Neural progenitor cell (in vitro differentiated cells): ENCODE data around the gene OR2L8. TPM values are rescaled to one million over a fixed set of nuclear protein-coding genes. Genes with fewer than 3 reads are reported as not detected.
"Not testable (repeated sequence)": the region's sequence is repeated elsewhere in the genome, so short reads cannot be mapped to it uniquely, and the experiment has no call there.

Experiments used
- DNase-seq: peaks from one replicate; pipeline ENCODE4 v3.0.0-alpha.2; 2016; ENCODE audit warnings: low spot score
- H2AFZ ChIP-seq: fragments of 200-600 bp; sonication (generic); replicated peaks from 2 replicates; pipeline ENCODE4 v1.6.1; 2016; ENCODE audit warnings: antibody characterized with exemption
- H3F3A ChIP-seq: fragments of 200-600 bp; sonication (generic); 2 replicates; pipeline ENCODE4 v1.6.1; 2016; ENCODE audit warnings: antibody characterized with exemption, low read depth
- H3K27ac ChIP-seq: fragments of 200-600 bp; sonication (generic); 2 replicates; pipeline ENCODE4 v1.5.1; 2016; ENCODE audit warnings: mild to moderate bottlenecking
- H3K27me3 ChIP-seq: fragments of 200-600 bp; sonication (generic); 2 replicates; pipeline ENCODE4 v1.6.1; 2016; ENCODE audit warnings: mild to moderate bottlenecking, moderate library complexity
- H3K36me3 ChIP-seq: fragments of 200-600 bp; sonication (generic); 2 replicates; pipeline ENCODE4 v1.5.1; 2016
- H3K4me1 ChIP-seq: fragments of 200-600 bp; sonication (generic); 2 replicates; pipeline ENCODE4 v1.6.1; 2016; ENCODE audit warnings: mixed run types
- H3K4me2 ChIP-seq: fragments of 200-600 bp; sonication (generic); 2 replicates; pipeline ENCODE4 v1.6.1; 2016
- H3K4me3 ChIP-seq: fragments of 200-600 bp; sonication (generic); 2 replicates; pipeline ENCODE4 v1.5.1; 2016
- H3K79me2 ChIP-seq: fragments of 200-600 bp; sonication (generic); 2 replicates; pipeline ENCODE4 v1.6.1; 2016; ENCODE audit warnings: low read depth
- H3K9ac ChIP-seq: fragments of 200-600 bp; sonication (generic); 2 replicates; pipeline ENCODE4 v1.6.1; 2016
- H3K9me3 ChIP-seq: fragments of 200-600 bp; sonication (generic); 2 replicates; pipeline ENCODE4 v1.5.1; 2016; ENCODE audit warnings: low read depth
- H4K20me1 ChIP-seq: fragments of 200-600 bp; sonication (generic); 2 replicates; pipeline ENCODE4 v1.6.1; 2016; ENCODE audit warnings: low read depth
- H3K27ac Mint-ChIP-seq: 3 replicates; pipeline ENCODE4 v1.8.0; 2021; ENCODE audit warnings: mixed read lengths
- H3K27me3 Mint-ChIP-seq: 2 replicates; pipeline ENCODE4 v1.8.0; 2022; ENCODE audit warnings: low read depth, mild to moderate bottlenecking, inconsistent platforms, moderate library complexity, mixed read lengths; ENCODE audit not compliant: insufficient read depth
- H3K36me3 Mint-ChIP-seq: 3 replicates; pipeline ENCODE4 v1.8.0; 2021; ENCODE audit warnings: mixed read lengths
- H3K4me1 Mint-ChIP-seq: 3 replicates; pipeline ENCODE4 v1.8.0; 2021; ENCODE audit warnings: mixed read lengths
- H3K4me3 Mint-ChIP-seq: 3 replicates; pipeline ENCODE4 v1.8.0; 2021; ENCODE audit warnings: mild to moderate bottlenecking, moderate library complexity, mixed read lengths
- H3K9me3 Mint-ChIP-seq: 3 replicates; pipeline ENCODE4 v1.8.0; 2020; ENCODE audit warnings: mixed read lengths
- EZH2 ChIP-seq: fragments of 200-600 bp; sonication (generic); IDR thresholded peaks from 2 replicates; pipeline ENCODE4 v1.6.1; 2017; ENCODE audit warnings: antibody characterized with exemption, mild to moderate bottlenecking, moderate library complexity
- EZH2phosphoT487 ChIP-seq: fragments of 200-600 bp; sonication (generic); IDR thresholded peaks from 2 replicates; pipeline ENCODE4 v1.6.1; 2017; ENCODE audit warnings: antibody characterized with exemption
- total RNA-seq: library from RNA; depleted of rRNA; stranded (reverse); fragments of >200 nt; gene quantifications from 2 replicates; pipeline ENCODE4 v1.2.3, GENCODE V29; 2015; ENCODE audit warnings: low replicate concordance
- TF ChIP-seq, protein P1 (sequence below): fragments of 200-600 bp; sonication (generic); IDR thresholded peaks from 2 replicates; pipeline ENCODE4 v1.5.1; 2017; ENCODE audit warnings: antibody characterized with exemption, mild to moderate bottlenecking

OR2L8 gene
- total RNA-seq, 1 donor from 2014 or later, result not detected

- no peaks in the 10 kb centered on the region for H3K27me3 Mint-ChIP-seq
- Histone ChIP-seq H3K9me3 (peaks cover 23% of the 10 kb centered on the region), H3F3A (no peaks in the 10 kb centered on the region), H3K27ac (no peak overlapping the region), H3K27me3 (no peaks in the 10 kb centered on the region), H2AFZ (no peak overlapping the region), H3K4me1 (no peaks in the 10 kb centered on the region), H3K79me2 (no peaks in the 10 kb centered on the region), H4K20me1 (no peaks in the 10 kb centered on the region), H3K9ac (no peak overlapping the region), H3K4me3 (no peak overlapping the region), H3K36me3 (no peaks in the 10 kb centered on the region), H3K4me2 (no peak overlapping the region)
- DNase-seq, result no peak
- no peaks in the 10 kb centered on the region for H3K36me3 Mint-ChIP-seq
- no peak overlapping the region for H3K27ac Mint-ChIP-seq
- H3K4me1 Mint-ChIP-seq, result no peaks in the 10 kb centered on the region
- TF ChIP-seq, protein P1, sequence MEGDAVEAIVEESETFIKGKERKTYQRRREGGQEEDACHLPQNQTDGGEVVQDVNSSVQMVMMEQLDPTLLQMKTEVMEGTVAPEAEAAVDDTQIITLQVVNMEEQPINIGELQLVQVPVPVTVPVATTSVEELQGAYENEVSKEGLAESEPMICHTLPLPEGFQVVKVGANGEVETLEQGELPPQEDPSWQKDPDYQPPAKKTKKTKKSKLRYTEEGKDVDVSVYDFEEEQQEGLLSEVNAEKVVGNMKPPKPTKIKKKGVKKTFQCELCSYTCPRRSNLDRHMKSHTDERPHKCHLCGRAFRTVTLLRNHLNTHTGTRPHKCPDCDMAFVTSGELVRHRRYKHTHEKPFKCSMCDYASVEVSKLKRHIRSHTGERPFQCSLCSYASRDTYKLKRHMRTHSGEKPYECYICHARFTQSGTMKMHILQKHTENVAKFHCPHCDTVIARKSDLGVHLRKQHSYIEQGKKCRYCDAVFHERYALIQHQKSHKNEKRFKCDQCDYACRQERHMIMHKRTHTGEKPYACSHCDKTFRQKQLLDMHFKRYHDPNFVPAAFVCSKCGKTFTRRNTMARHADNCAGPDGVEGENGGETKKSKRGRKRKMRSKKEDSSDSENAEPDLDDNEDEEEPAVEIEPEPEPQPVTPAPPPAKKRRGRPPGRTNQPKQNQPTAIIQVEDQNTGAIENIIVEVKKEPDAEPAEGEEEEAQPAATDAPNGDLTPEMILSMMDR, result no peak
- TF ChIP-seq EZH2phosphoT487 (no peak), EZH2 (no peak)
- peaks cover 14% of the 10 kb centered on the region for H3K9me3 Mint-ChIP-seq
- H3K4me3 Mint-ChIP-seq, result peak overlapping the region; percentile 46
Observed at GRCh38 chr1:247936415-247936814, 12.2 kb upstream of the OR2L8 start.

DNA sequence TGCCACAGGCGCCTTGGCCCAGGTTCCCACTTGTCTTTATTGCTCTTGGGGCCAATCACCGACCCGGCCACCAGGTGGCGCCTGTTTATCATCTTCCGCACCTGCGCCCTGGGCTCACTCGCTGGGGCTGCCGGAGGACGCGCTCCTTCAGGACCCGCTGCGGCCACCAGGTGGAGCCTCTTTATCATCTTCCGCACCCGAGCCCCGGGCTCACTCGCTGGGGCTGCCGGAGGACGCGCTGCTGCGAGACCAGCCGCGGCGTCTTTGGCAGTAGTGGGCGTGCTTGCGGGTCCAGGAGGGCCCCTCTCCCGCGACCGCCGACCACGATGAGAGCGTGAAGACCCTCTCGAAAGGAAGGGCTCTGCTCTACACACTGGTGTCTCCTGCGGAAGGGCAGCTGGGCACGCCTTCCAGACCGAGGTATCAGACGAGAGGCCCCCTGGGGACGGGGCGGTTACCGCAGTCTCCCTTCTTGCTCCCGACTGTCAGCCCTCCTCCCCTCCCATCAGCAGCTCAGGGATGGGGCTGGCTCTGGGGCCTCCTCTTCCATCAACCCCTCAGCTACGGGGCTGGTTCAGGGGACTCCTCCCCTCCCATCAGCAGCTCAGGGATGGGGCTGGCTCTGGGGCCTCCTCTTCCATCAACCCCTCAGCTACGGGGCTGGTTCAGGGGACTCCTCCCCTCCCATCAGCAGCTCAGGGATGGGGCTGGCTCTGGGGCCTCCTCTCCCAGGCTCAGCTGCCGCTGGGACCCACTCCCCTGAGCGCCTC is 11.5 kb upstream of the OR2L8 start:
- H3K27ac ChIP-seq, H3K27ac Mint-ChIP-seq, H3K4me1 Mint-ChIP-seq, H3K27me3 Mint-ChIP-seq, H3K36me3 ChIP-seq, H3K4me1 ChIP-seq, H3K79me2 ChIP-seq, H4K20me1 ChIP-seq, H3F3A ChIP-seq, H3K9ac ChIP-seq, H3K36me3 Mint-ChIP-seq, H3K27me3 ChIP-seq: not testable (repeated sequence)
- peak overlapping the region; percentile 47 for H3K4me2 ChIP-seq
- DNase-seq, result peak; percentile 59
- Mint-ChIP-seq H3K9me3 (peaks cover 10% of the 10 kb centered on the region), H3K4me3 (peak overlapping the region; percentile 81)
- H2AFZ ChIP-seq, result peak overlapping the region; percentile 72
- H3K4me3 ChIP-seq, result peak overlapping the region; percentile 30
- TF ChIP-seq, protein P1, result peak; percentile 59
- peaks cover 24% of the 10 kb centered on the region for H3K9me3 ChIP-seq

GRCh38 chr1:247942624-247943023 is 6.0 kb upstream of the OR2L8 start:
- TF ChIP-seq, protein P1, result no peak
- no peak for TF ChIP-seq EZH2phosphoT487
- TF ChIP-seq EZH2, result no peak
- no peak overlapping the region for H3K4me2 ChIP-seq
- Mint-ChIP-seq H3K27ac (no peak overlapping the region), H3K4me1 (no peaks in the 10 kb centered on the region), H3K27me3 (no peaks in the 10 kb centered on the region), H3K36me3 (no peaks in the 10 kb centered on the region), H3K4me3 (no peak overlapping the region), H3K9me3 (peaks cover 6% of the 10 kb centered on the region)
- no peak overlapping the region for H3K4me3 ChIP-seq
- no peak overlapping the region for H3K9ac ChIP-seq
- H2AFZ ChIP-seq, result no peak overlapping the region
- H3K4me1 ChIP-seq, result no peaks in the 10 kb centered on the region
- no peak for DNase-seq
- no peak overlapping the region for H3K27ac ChIP-seq
- H3K9me3 ChIP-seq, result peaks cover 39% of the 10 kb centered on the region
- H3F3A ChIP-seq, result no peaks in the 10 kb centered on the region
- no peaks in the 10 kb centered on the region for H3K27me3 ChIP-seq
- H4K20me1 ChIP-seq, result no peaks in the 10 kb centered on the region
- H3K79me2 ChIP-seq, result no peaks in the 10 kb centered on the region
- H3K36me3 ChIP-seq, result no peaks in the 10 kb centered on the region
